Measurements from ENCODE around the gene METTL9. TPM values are rescaled to one million over a fixed set of nuclear protein-coding genes. Genes with fewer than 3 reads are reported as not detected.

METTL9 gene
- total and polyA plus RNA-seq, 2 of the 13 experiments (the other 11 are each of a cell fraction or from before 2014, with no cell fraction given), result 123 to 204 TPM

DNA sequence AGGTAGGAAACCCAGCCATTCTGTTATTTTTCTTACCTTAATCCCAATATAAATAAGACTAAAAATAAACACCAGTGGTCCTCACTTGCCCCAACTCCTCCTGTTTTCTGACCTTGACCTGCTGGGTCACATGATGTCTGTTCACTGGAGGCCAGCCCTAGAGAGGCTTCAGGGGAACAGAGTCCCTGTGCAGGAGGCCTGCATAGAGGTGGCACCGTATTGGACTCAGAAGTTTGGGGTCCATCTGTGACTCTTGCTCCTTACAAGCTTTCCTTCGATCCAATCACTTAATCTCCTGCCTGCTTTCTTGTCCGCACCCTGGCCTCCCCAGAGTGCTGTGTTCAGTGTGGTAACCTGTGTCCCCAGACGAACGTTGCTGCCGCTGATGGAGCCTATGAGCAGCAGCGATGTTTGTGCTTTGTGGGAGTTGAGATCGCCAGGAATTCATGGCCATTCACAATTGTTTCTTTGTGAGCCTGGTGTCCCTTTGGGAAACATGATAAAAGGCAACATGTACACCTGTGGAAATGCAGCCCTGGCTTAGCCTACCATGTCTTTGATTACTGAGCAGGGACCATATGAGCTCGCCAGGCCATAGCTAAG, 48.3 kb downstream of the METTL9 start (continued):
- TF ChIP-seq, protein P1, sequence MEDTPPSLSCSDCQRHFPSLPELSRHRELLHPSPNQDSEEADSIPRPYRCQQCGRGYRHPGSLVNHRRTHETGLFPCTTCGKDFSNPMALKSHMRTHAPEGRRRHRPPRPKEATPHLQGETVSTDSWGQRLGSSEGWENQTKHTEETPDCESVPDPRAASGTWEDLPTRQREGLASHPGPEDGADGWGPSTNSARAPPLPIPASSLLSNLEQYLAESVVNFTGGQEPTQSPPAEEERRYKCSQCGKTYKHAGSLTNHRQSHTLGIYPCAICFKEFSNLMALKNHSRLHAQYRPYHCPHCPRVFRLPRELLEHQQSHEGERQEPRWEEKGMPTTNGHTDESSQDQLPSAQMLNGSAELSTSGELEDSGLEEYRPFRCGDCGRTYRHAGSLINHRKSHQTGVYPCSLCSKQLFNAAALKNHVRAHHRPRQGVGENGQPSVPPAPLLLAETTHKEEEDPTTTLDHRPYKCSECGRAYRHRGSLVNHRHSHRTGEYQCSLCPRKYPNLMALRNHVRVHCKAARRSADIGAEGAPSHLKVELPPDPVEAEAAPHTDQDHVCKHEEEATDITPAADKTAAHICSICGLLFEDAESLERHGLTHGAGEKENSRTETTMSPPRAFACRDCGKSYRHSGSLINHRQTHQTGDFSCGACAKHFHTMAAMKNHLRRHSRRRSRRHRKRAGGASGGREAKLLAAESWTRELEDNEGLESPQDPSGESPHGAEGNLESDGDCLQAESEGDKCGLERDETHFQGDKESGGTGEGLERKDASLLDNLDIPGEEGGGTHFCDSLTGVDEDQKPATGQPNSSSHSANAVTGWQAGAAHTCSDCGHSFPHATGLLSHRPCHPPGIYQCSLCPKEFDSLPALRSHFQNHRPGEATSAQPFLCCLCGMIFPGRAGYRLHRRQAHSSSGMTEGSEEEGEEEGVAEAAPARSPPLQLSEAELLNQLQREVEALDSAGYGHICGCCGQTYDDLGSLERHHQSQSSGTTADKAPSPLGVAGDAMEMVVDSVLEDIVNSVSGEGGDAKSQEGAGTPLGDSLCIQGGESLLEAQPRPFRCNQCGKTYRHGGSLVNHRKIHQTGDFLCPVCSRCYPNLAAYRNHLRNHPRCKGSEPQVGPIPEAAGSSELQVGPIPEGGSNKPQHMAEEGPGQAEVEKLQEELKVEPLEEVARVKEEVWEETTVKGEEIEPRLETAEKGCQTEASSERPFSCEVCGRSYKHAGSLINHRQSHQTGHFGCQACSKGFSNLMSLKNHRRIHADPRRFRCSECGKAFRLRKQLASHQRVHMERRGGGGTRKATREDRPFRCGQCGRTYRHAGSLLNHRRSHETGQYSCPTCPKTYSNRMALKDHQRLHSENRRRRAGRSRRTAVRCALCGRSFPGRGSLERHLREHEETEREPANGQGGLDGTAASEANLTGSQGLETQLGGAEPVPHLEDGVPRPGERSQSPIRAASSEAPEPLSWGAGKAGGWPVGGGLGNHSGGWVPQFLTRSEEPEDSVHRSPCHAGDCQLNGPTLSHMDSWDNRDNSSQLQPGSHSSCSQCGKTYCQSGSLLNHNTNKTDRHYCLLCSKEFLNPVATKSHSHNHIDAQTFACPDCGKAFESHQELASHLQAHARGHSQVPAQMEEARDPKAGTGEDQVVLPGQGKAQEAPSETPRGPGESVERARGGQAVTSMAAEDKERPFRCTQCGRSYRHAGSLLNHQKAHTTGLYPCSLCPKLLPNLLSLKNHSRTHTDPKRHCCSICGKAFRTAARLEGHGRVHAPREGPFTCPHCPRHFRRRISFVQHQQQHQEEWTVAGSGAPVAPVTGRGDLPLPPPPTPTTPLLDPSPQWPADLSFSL (CRISPR knock-in tag; IDR thresholded peaks at IDR 0.05), result no peak
- TF ChIP-seq, protein P2, sequence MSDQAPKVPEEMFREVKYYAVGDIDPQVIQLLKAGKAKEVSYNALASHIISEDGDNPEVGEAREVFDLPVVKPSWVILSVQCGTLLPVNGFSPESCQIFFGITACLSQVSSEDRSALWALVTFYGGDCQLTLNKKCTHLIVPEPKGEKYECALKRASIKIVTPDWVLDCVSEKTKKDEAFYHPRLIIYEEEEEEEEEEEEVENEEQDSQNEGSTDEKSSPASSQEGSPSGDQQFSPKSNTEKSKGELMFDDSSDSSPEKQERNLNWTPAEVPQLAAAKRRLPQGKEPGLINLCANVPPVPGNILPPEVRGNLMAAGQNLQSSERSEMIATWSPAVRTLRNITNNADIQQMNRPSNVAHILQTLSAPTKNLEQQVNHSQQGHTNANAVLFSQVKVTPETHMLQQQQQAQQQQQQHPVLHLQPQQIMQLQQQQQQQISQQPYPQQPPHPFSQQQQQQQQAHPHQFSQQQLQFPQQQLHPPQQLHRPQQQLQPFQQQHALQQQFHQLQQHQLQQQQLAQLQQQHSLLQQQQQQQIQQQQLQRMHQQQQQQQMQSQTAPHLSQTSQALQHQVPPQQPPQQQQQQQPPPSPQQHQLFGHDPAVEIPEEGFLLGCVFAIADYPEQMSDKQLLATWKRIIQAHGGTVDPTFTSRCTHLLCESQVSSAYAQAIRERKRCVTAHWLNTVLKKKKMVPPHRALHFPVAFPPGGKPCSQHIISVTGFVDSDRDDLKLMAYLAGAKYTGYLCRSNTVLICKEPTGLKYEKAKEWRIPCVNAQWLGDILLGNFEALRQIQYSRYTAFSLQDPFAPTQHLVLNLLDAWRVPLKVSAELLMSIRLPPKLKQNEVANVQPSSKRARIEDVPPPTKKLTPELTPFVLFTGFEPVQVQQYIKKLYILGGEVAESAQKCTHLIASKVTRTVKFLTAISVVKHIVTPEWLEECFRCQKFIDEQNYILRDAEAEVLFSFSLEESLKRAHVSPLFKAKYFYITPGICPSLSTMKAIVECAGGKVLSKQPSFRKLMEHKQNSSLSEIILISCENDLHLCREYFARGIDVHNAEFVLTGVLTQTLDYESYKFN (CRISPR knock-in tag; conservative IDR thresholded peaks at IDR 0.05), result 0 out of 2 replicates have a peak, but pooled peaks have one; percentile 28
- TF ChIP-seq, protein P3, sequence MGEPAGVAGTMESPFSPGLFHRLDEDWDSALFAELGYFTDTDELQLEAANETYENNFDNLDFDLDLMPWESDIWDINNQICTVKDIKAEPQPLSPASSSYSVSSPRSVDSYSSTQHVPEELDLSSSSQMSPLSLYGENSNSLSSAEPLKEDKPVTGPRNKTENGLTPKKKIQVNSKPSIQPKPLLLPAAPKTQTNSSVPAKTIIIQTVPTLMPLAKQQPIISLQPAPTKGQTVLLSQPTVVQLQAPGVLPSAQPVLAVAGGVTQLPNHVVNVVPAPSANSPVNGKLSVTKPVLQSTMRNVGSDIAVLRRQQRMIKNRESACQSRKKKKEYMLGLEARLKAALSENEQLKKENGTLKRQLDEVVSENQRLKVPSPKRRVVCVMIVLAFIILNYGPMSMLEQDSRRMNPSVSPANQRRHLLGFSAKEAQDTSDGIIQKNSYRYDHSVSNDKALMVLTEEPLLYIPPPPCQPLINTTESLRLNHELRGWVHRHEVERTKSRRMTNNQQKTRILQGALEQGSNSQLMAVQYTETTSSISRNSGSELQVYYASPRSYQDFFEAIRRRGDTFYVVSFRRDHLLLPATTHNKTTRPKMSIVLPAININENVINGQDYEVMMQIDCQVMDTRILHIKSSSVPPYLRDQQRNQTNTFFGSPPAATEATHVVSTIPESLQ (CRISPR knock-in tag; conservative IDR thresholded peaks at IDR 0.05), result no peak
- TF ChIP-seq, protein P4, sequence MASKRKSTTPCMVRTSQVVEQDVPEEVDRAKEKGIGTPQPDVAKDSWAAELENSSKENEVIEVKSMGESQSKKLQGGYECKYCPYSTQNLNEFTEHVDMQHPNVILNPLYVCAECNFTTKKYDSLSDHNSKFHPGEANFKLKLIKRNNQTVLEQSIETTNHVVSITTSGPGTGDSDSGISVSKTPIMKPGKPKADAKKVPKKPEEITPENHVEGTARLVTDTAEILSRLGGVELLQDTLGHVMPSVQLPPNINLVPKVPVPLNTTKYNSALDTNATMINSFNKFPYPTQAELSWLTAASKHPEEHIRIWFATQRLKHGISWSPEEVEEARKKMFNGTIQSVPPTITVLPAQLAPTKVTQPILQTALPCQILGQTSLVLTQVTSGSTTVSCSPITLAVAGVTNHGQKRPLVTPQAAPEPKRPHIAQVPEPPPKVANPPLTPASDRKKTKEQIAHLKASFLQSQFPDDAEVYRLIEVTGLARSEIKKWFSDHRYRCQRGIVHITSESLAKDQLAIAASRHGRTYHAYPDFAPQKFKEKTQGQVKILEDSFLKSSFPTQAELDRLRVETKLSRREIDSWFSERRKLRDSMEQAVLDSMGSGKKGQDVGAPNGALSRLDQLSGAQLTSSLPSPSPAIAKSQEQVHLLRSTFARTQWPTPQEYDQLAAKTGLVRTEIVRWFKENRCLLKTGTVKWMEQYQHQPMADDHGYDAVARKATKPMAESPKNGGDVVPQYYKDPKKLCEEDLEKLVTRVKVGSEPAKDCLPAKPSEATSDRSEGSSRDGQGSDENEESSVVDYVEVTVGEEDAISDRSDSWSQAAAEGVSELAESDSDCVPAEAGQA (IDR thresholded peaks at IDR 0.05; ENCODE audit: low read depth), result no peak
- TF ChIP-seq, protein P4 (CRISPR knock-in tag; IDR thresholded peaks at IDR 0.05; ENCODE audit: borderline replicate concordance), result no peak

Measured in HepG2 (cell line).